Measurements from ENCODE around the gene SLC35A2. TPM values are rescaled to one million over a fixed set of nuclear protein-coding genes. Genes with fewer than 3 reads are reported as not detected.

The SLC35A2 gene
- total RNA-seq, 1 donor from 2014 or later = 40.9 TPM

DNA sequence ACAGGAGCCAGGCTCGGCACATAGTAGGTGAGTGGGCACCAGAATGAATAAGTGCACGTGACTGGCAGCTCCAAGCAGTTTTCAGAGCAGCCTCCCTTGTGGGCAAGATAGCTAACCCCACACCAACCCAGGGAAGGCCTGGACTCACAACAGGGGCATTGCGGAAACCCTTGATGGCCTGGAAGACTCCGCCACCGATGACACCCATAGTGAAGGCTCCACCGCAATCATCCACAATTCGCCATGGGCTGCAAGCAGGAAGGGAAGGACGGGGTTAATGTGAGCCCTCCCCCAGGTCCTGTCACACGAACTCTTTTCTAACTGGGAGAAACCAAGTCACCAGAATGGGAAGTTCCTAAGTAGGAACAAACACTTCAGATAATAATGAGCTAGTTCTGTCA is 14.8 kb downstream of the SLC35A2 start:
- no peaks in the 10 kb centered on the region for H3K27me3 ChIP-seq (ENCODE audit: control insufficient read depth, insufficient read depth, low read length)
- DNase-seq (ENCODE audit: low read depth) = no peak
- no peak for TF ChIP-seq CTCF (IDR thresholded peaks at IDR 0.05; ENCODE audit: insufficient read depth, low read length, poor library complexity, severe bottlenecking)

DNA sequence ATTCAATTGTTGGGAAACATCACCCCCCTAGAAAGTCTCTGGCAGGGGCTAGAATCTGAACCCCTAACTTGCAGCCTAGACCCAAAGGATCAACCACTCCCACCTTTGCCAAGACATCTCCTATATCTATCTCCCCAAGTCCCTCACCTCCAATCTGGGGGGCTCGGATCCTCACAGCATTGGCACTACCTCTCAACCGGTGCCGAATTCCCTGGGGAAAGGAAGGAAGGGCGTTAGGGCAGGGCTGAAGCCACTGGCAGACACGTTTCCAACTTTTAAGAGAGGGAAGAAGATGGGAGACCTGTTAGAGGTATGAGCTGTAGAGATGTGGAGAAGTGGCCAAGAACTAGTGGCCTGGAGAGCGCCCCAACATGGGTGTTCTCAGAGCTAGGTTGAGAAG is 16.6 kb downstream of the SLC35A2 start:
- DNase-seq (ENCODE audit: low read depth) = no peak
- Histone ChIP-seq H3K4me3 (ENCODE audit: low read depth, low read length) (no peak overlapping the region), H3K27me3 (ENCODE audit: control insufficient read depth, insufficient read depth, low read length) (no peaks in the 10 kb centered on the region), H3K36me3 (ENCODE audit: control insufficient read depth, insufficient read depth, low read length) (no peaks in the 10 kb centered on the region)
- TF ChIP-seq CTCF (IDR thresholded peaks at IDR 0.05; ENCODE audit: insufficient read depth, low read length, poor library complexity, severe bottlenecking) = no peak

More for the DNA sequence above, 14.8 kb downstream of the SLC35A2 start:
- H3K36me3 ChIP-seq (ENCODE audit: control insufficient read depth, insufficient read depth, low read length) = no peaks in the 10 kb centered on the region
- peak overlapping the region; percentile 84 for H3K4me3 ChIP-seq (ENCODE audit: low read depth, low read length)

- H3K27me3 ChIP-seq (ENCODE audit: control insufficient read depth, insufficient read depth, low read length) = no peaks in the 10 kb centered on the region
- H3K36me3 ChIP-seq (ENCODE audit: control insufficient read depth, insufficient read depth, low read length) = no peaks in the 10 kb centered on the region
- TF ChIP-seq CTCF (IDR thresholded peaks at IDR 0.05; ENCODE audit: insufficient read depth, low read length, poor library complexity, severe bottlenecking) = no peak
- no peak overlapping the region for H3K4me3 ChIP-seq (ENCODE audit: low read depth, low read length)
- DNase-seq (ENCODE audit: low read depth) = no peak
These were observed 17.7 kb downstream of the SLC35A2 start for GRCh38 chrX:48893556-48894348.

DNA sequence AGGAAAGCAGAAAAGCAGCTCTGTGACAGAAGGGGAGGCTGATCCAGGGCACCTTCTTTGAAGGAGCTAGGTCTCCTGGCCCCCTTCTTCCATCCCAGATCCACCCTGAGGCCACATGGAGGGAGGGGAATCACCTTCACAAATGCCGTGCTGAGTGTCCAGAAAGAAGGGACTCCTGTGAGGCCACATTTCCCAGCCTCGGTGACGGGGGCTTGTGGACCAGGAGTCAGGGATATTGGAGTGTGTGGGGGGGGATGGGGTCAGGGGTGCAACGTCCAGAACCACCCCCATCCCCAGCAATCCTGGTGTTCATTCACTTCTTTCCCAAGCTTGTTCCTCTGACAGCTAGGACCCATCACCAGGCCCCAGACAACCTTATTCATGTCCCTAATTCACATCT is 18.6 kb downstream of the SLC35A2 start:
- no peak for DNase-seq (ENCODE audit: low read depth)
- TF ChIP-seq CTCF (IDR thresholded peaks at IDR 0.05; ENCODE audit: insufficient read depth, low read length, poor library complexity, severe bottlenecking) = no peak
- H3K36me3 ChIP-seq (ENCODE audit: control insufficient read depth, insufficient read depth, low read length) = no peaks in the 10 kb centered on the region
- no peaks in the 10 kb centered on the region for H3K27me3 ChIP-seq (ENCODE audit: control insufficient read depth, insufficient read depth, low read length)
- H3K4me3 ChIP-seq (ENCODE audit: low read depth, low read length) = no peak overlapping the region

DNA sequence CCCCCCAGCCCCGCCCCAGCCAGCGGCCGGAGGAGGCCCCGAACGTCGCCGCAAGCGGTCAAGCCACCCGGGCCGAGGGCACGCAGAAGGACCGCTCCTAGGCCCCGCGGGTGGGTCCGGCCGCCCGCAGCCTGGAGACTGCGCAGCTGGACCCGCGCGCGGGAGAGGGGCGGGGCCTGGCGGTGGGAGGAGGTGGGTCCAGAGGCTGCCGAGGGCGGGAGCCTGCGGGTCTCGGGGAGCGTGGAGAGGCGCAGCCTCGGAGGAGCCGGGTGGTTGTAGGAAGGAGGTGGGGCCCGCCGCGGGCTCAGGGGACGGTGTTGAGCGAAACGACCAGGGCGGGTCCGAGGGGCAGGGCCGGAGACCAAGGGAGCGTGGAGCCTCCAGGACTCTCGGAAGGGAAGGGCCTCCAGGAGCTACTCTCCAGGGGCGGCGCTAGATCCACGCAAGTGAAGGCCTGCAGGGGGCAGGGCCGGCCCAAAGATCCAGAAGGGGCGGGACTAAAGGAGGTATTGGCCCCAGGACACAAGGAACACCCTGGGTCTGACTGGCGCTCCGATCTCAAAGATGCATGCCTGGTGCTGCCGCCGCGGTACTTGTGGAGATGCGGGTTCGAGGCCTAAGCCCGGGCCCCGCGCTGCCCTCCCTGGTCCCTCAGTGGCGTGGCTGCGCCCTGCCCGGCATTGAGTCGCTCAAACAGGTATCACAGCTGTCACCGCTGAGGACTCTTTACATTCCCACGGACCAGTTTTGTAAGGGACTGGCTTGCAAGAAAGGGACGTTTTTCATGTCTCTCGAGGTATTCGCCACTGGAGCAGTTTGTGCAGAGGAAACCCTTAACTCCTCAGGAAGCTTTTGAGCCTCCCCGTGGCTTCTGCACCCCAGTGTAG is 19.8 kb downstream of the SLC35A2 start:
- Histone ChIP-seq H3K27me3 (ENCODE audit: control insufficient read depth, insufficient read depth, low read length) (no peaks in the 10 kb centered on the region), H3K36me3 (ENCODE audit: control insufficient read depth, insufficient read depth, low read length) (no peaks in the 10 kb centered on the region), H3K4me3 (ENCODE audit: low read depth, low read length) (peak overlapping the region; percentile 43)
- DNase-seq (ENCODE audit: low read depth) = peak; percentile 49
- TF ChIP-seq CTCF (IDR thresholded peaks at IDR 0.05; ENCODE audit: insufficient read depth, low read length, poor library complexity, severe bottlenecking) = peak; percentile 62
